GM19395 (cell line): ENCODE data around the gene ZNF438.
"Not testable (repeated sequence)": the region's sequence is repeated elsewhere in the genome, so short reads cannot be mapped to it uniquely, and the experiment has no call there.

Experiments
- ATAC-seq: cut with Tn5 transposase; IDR thresholded peaks from one replicate; pipeline ENCODE4 v1.9.1; 2021; ENCODE audit warnings: mild to moderate bottlenecking, moderate library complexity; ENCODE audit not compliant: unreplicated experiment

Gene ZNF438

GRCh38 chr10:30990351-30990750, 41.3 kb downstream of the ZNF438 start:
- no peak for ATAC-seq

- ATAC-seq, result no peak
These were observed 42.7 kb downstream of the ZNF438 start for GRCh38 chr10:30988831-30989435.

GRCh38 chr10:30987463-30987862, 44.2 kb downstream of the ZNF438 start:
- no peak for ATAC-seq

GRCh38 chr10:30986053-30986555, 45.6 kb downstream of the ZNF438 start:
- ATAC-seq, result no peak

GRCh38 chr10:30985512-30985911, 46.2 kb downstream of the ZNF438 start:
- no peak for ATAC-seq

GRCh38 chr10:30984563-30985328, 46.9 kb downstream of the ZNF438 start:
- ATAC-seq, result no peak

- ATAC-seq, result not testable (repeated sequence)
These were observed 48.5 kb downstream of the ZNF438 start for GRCh38 chr10:30983209-30983608.

- ATAC-seq, result no peak
These were observed 50.6 kb downstream of the ZNF438 start for GRCh38 chr10:30980951-30981616.

- ATAC-seq, result no peak
These were observed 51.7 kb downstream of the ZNF438 start for GRCh38 chr10:30979956-30980355.

GRCh38 chr10:30978843-30979242, 52.8 kb downstream of the ZNF438 start:
- no peak for ATAC-seq

GRCh38 chr10:30977385-30977784, 54.3 kb downstream of the ZNF438 start:
- ATAC-seq, result no peak

GRCh38 chr10:30974773-30975415, 56.8 kb downstream of the ZNF438 start:
- ATAC-seq, result no peak

- ATAC-seq, result no peak
These were observed 57.3 kb downstream of the ZNF438 start for GRCh38 chr10:30974355-30974754.

GRCh38 chr10:30973737-30974136, 57.9 kb downstream of the ZNF438 start:
- ATAC-seq, result no peak

- ATAC-seq, result no peak
These were observed 60.8 kb downstream of the ZNF438 start for GRCh38 chr10:30970760-30971460.

- no peak for ATAC-seq
These were observed 63.0 kb downstream of the ZNF438 start for GRCh38 chr10:30968711-30969110.

GRCh38 chr10:30967650-30968410, 63.8 kb downstream of the ZNF438 start:
- ATAC-seq, result no peak

- ATAC-seq, result no peak
These were observed 67.4 kb downstream of the ZNF438 start for GRCh38 chr10:30963992-30964930.

GRCh38 chr10:30962522-30962921, 69.1 kb downstream of the ZNF438 start:
- ATAC-seq, result no peak
